GM19099 (cell line): Measurements from ENCODE around the gene MEF2D.
A peak's percentile ranks its signal among the peaks of the same experiment; 100 is the strongest.

Experiments
- POLR2A ChIP-seq: IDR thresholded peaks from 3 replicates; pipeline ENCODE4 v1.6.1; 2011; ENCODE audit warnings: low read depth; ENCODE audit not compliant: insufficient read length; ENCODE audit errors: extremely low read depth

Gene MEF2D

DNA sequence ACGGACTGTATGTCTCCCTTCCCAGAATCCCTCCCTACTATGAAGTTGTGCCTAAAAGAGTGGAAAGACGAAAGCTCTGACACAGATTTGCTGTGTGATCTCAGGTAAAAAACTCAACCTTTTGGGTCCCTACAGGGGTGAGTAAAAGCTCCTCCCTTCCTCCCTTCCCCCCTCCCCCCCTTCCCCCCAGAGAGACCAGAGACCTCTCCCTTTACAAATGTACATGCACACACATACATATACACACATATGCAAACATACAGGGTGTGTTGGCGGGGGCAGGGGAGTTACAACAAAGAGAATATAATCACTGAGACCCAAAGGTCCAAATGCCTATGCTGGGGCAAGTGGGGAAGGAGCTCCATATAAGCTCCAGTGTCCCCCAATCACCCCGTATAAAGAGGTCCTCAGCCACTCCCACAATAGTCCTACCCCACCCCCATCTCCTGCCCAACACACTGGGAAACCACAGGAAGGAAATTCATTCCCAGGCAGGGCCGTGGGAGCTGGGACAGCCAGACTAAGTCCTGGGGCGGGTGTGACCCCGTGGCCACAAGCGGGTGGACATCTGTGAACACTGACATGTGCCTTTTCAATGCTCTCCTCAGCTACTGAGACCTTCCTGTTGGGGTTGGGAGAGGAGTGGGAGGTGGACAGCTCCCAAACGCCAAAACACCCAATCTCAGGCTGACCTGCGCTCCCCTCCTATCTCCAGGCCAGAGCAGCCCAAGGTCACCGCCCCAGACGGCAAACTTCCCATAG lies 2.0 kb downstream of the MEF2D start:
- no peak for TF ChIP-seq POLR2A

DNA sequence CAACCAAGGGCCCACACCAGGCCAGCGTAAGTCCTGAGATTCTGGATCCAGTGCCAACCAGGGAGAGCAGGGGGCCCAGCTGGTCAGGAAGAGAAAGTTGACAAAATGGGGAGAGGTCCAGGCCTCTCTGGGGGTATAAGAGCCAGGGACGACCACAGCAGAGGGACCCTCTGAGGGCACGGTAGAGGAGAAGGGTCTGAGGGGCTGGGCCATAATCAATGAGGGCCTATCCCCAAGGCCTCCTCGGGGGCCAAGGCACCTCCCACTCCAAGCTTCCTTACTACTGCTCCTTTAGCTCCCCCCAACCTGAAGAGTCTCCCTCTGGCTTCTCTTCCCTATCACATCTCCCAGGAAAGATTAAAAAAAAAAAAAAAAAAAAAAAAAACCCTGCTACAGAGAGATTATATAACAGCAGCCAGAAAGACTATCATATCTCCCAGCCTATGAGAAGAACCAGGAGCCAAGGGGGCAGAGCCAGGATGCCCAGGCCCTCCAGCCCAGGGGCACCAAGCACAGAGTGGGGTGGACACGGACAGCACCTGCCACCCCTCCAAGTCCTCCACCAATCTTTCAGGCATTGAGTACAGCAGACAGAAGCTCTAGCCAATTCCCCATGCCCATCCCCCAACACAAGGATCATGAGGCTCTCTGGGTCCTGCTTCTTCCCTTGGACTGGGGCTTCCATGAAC lies 2.7 kb downstream of the MEF2D start:
- TF ChIP-seq POLR2A, result no peak

DNA sequence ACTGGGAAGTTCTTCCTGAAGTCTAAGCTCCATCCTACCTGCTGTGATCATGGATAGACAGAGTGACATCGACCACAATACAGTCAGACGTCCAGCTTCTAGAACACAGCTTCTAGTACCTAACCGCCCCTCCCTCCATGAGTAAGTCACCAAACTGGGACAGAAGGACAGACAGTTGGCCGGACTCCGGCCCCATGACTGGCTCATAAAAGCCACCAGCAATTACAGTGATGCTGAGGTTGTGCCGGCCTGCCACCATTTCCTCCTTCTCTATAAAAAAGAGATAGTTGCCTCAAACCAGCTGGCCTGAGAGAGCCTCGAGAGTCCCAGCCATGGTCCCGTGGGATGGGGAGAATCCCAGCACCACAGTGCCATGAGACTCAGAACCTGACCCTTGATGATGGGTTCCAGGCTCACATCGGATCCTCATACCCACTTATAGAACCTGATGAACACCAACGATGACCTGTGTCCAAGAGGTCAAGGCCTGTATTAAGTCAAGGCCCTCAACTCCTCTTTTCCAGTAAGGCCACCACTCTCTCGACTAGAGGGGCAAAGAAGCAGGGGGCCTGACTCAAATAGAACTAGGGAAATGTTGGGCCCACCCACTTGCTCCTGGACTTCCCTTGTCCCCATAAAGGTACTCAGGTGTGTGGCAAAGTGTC lies 3.4 kb downstream of the MEF2D start:
- TF ChIP-seq POLR2A, result peak; percentile 15

DNA sequence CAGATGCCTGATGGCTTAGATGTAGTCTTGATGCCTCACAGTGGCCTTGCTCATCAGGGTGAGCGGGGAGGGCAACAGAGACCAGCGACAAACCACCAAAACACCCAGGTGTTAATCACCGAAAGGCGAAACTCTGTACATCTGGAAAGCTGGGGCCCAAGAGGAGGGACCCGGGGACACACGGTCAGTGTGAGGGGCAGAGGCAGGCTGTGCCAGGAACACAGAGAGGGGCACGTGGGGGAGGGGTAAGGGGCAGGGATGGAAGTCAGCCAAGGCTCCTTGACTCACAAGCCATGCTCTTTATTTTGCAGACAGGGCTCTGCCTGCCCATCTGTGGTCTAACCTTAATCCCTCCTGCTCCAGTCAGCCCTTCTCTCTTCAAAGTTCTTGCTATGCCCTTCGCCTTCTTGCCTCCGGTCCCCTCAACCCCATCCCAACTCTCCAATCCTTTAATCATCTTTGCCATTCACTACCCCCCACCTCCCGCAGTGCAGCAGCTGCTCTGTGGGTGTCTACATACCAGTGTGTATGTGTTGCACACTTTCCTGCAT lies 4.3 kb downstream of the MEF2D start:
- no peak for TF ChIP-seq POLR2A

DNA sequence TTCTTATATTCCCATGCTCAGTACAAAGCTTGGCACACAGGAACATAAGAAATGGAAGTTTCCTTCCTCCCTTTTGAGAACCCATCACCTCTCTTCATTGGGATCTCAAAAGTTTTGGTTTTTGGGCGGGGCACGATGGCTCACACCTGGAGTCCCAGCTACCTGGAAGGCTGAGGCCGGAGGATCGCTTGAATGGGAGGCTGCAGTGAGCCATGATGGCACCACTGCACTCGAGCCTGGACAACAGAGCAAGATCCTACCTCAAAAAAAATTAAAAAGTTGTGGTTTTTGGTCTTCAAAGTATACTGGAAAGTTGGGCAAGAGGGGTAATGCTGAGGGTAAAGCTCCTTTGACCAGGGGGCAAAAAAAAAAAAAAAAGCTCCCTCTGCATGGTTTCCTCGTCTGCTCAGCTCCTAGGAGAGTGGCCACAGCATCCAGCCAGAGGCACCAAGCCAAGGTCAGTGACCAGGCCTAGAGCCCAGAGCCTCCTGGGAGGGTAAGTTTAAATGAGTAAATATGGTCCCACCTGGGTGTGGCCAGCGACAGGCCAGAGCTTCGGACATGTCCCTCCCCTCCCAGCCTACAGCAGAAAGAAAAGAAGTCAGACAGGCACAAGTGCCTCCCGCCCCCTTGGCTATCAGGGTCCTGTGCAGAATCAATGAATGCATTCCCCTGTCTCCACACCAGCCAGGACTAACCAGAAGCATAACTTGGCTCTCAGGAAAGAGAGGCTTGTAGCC lies 5.0 kb downstream of the MEF2D start:
- TF ChIP-seq POLR2A, result no peak

DNA sequence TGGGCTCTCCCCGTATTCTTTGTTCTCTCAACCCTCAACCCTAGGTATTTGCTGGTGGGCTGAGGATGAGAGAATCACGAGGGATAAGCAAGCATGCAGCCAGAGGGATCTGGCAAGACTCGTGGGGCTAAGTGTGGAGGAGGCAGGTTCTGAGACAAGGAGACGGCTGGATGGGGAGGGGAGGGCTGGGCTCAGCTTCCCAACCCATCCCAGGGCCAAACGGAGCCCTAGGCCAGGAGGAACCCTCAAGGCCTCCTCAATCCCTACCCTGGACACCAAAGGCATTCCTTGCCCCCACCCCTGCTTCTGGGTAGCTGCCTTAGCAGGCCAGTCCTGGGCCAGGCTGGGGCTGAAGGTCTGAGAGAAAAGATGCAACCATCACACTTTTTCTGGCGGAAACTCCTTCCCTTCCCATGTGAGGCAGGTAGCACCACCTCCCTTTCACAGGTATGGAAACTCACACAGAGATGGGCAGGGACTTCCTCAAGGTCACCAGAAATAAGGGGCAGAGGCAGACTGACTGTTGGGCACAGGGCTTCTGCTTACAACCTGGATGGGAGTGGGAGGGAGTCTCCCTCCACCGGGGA lies 6.2 kb downstream of the MEF2D start:
- TF ChIP-seq POLR2A, result no peak

DNA sequence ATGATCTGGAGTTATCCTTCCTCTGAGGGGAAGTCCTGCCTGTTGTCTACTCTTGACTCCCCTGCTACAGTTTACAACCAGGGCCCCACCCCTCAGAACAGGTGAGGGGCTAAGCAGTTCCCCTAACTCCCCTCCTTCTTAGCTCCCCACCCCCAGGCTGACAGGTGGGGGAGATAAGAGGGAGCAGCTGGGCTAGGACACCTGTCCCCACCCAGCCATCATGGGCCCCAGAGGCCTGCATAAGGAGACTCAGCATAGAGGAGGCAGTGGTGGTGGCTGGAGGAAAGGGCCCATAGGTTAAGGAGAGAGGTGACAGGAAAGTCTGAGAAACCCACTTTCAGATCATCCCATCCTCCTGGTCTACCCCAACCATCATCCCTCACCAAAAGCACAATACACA lies 6.8 kb downstream of the MEF2D start:
- TF ChIP-seq POLR2A, result no peak

DNA sequence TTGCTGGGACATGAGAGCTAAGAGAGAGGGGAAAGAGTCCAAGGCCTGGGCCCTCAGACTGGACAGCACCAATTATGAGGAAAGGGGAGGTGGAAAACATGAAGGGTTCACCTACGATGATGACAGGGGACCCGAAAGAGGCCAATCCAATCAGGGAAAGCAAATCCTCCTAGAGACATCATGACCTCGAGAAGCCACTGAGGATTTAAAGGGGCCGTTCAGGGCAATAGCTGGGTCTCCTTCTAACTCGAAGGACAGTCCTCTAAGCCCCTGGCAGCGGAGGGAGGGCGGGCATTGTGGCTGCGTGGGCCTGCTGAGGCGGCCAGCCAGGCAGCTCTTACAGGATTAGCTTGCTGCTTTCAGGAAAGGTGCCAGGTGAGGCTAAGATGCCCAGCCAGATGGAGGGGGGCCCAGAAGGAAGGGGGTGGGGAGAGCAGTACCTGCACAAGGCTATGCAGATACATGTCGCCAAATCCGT lies 7.4 kb downstream of the MEF2D start:
- TF ChIP-seq POLR2A, result no peak

DNA sequence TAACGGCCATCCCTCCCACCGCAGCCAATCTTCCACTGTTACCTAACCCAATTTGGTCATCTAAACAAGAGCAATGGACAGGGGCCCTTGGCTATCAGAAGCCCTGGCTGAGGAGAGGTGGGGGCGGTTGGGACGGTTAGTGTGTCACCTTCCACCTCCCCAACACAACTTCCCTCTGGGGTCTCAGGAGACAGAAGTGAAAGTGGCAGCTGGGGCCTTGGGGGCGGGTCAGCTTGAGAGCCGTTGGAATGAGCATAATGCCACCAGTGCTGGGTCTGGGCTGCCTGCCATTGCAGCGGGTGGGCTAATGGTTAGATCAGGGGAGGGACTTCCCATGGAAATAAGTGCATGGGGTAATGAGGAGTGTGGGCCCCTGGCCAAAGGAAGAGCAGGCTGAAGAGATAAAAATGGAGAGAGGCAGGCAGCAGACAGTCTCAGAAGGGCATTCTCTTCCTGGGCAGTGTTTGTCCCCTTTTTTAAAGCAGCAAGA lies 7.9 kb downstream of the MEF2D start:
- TF ChIP-seq POLR2A, result no peak

DNA sequence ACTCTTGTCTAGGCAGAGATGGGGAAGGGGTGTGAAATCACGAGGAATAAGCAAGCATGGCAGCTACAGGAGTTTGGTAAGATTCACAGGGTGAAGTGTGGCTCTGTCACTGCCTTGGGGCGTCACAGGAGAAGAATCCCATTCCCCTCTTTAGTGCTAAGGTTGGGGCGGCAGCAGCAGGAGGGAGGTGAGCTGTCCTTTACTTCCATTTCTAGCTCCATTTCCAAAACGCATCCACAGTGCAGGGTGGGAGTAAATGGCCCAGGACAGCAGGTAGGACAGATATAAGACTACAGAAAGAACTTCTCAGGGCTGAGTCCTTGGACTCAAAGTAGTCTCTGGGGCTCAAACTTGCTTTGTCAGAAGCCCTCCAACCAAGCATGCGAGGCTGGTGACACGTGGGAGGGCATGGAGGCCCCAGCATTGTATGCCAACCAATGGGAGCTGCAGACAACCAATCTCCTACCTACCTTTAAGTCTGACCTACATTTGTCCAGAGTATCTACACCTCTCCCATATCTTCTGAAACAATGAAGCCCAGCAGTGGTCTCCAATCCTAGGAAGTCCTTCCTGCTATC lies 8.5 kb downstream of the MEF2D start:
- TF ChIP-seq POLR2A, result peak; percentile 15

DNA sequence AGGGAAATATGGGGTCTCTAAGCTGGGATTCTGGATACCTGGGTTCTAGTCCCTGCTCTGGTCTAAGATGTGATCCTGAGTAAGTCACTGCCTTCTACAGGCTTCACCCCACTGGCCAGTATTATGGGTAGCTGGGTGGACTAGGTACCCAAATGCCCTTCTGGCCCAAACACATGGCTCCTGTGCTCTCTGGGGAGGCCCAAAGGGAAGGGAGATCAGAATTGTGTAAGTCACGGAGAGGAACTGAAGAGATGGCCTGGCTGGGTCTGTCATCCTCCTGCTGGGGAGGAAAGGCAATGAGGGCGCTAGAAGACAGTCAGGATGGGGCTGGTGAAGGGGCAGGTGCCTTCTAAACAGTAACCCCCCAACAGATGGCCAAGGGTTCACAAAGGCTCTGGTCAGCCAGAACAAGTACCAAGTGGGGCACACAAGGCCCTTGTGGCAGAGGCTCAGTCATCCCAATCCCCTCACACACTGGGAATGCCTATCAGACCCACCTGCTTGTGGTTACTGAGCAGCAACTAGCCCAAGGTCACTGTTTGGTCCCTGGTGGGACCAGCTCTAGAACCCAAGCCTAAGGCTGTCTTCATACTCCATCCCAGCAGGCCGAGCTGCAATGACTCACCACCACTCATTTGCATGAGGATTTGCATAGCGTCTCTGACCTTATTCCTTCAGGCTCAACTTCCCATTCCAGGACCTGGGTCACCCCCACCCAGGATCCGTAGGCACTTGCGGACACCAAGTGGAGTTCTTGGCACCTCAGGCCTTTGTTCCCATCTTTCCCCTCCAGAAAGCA lies 9.2 kb downstream of the MEF2D start:
- peak; percentile 41 for TF ChIP-seq POLR2A

DNA sequence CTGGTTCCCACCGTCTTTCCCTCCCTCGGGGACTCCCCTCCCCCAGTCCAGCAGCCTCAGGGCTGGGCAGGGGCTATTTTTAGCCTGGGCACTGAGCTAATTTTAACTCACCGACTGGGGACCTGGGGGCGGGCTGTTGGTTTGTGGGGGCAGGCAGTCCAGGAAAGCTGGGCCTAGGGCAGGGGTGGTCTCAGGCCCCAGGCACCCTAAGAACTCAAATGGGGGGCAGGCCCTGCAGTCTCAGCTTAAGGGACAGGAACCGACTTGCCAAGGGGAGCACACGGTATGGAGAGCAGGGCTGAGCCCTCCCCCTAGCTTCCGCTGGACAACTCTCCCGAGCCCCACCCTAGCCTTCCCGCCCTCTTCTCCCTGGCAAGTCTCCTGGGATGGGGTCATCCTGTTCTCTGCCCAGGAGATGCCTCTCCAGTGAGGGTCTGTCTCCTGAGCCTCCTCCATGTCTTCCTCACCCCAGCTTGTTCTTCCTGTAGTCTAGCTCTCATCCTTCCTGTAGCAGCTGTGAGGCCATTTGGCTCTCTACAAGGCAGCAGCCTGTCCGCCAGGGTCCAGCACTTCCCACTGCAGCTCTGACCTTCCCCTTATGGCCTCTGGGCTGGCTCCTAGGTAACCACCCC lies 10.1 kb downstream of the MEF2D start:
- peak; percentile 22 for TF ChIP-seq POLR2A

DNA sequence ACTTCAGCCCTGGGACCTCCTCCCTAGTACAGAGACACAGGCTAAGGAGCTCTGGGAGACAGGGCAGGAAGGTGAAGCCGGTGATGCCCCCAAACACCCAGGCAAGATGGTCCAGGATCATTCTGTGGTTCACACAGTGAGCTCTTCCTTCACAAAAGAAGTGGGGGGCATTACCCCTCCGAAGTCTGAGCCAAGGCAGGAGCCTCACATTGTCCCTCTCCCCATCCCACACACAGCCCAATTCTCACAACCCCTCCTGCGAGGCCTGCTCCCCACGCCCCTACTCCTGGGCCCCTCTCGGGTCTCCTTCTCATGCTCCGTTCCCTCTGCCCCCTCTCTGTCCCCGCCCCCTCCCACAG lies 10.7 kb downstream of the MEF2D start:
- TF ChIP-seq POLR2A, result no peak
